Islet precursor cell (in vitro differentiated cells): Measurements from ENCODE around the gene GALNT17.
"Not testable (repeated sequence)": the region's sequence is repeated elsewhere in the genome, so short reads cannot be mapped to it uniquely, and the experiment has no call there.

Experiments used
- DNase-seq: peaks from one replicate; pipeline ENCODE4 v3.0.0-alpha.2; 2018

The GALNT17 gene

GRCh38 chr7:71237945-71238344 lies 106.0 kb downstream of the GALNT17 start:
- DNase-seq = peak; percentile 67

- DNase-seq = no peak
Observed at GRCh38 chr7:71238581-71239295, 106.8 kb downstream of the GALNT17 start.

GRCh38 chr7:71239586-71240268 lies 107.8 kb downstream of the GALNT17 start:
- DNase-seq = no peak

GRCh38 chr7:71243736-71244410 lies 111.9 kb downstream of the GALNT17 start:
- peak; percentile 64 for DNase-seq

GRCh38 chr7:71245038-71245437 lies 113.1 kb downstream of the GALNT17 start:
- DNase-seq = no peak

- peak; percentile 83 for DNase-seq
Observed at GRCh38 chr7:71251706-71252105, 119.8 kb downstream of the GALNT17 start.

GRCh38 chr7:71254751-71255150 lies 122.8 kb downstream of the GALNT17 start:
- DNase-seq = no peak

GRCh38 chr7:71255537-71256178 lies 123.7 kb downstream of the GALNT17 start:
- DNase-seq = no peak

- no peak for DNase-seq
Observed at GRCh38 chr7:71261066-71261465, 129.1 kb downstream of the GALNT17 start.

GRCh38 chr7:71262834-71263233 lies 130.9 kb downstream of the GALNT17 start:
- not testable (repeated sequence) for DNase-seq

GRCh38 chr7:71264005-71264404 lies 132.1 kb downstream of the GALNT17 start:
- no peak for DNase-seq

- DNase-seq = no peak
Observed at GRCh38 chr7:71266912-71267311, 135.0 kb downstream of the GALNT17 start.

GRCh38 chr7:71267734-71268469 lies 136.0 kb downstream of the GALNT17 start:
- no peak for DNase-seq

- no peak for DNase-seq
Observed at GRCh38 chr7:71270558-71270957, 138.6 kb downstream of the GALNT17 start.

GRCh38 chr7:71271203-71271602 lies 139.3 kb downstream of the GALNT17 start:
- no peak for DNase-seq

GRCh38 chr7:71272509-71273490 lies 140.9 kb downstream of the GALNT17 start:
- DNase-seq = no peak

GRCh38 chr7:71278257-71278656 lies 146.3 kb downstream of the GALNT17 start:
- no peak for DNase-seq

GRCh38 chr7:71281261-71281660 lies 149.3 kb downstream of the GALNT17 start:
- no peak for DNase-seq

- no peak for DNase-seq
Observed at GRCh38 chr7:71283802-71284201, 151.9 kb downstream of the GALNT17 start.

- DNase-seq = no peak
Observed at GRCh38 chr7:71285571-71286145, 153.7 kb downstream of the GALNT17 start.

GRCh38 chr7:71286336-71286735 lies 154.4 kb downstream of the GALNT17 start:
- DNase-seq = no peak
